Measurements from ENCODE around the gene RNF225. TPM values are rescaled to one million over a fixed set of nuclear protein-coding genes. Genes with fewer than 3 reads are reported as not detected.

RNF225 gene
- total and polyA plus RNA-seq, 2 donors (not counting 1 experiment from before 2014, with no cell fraction given), result 0.49 TPM; not detected in 1

DNA sequence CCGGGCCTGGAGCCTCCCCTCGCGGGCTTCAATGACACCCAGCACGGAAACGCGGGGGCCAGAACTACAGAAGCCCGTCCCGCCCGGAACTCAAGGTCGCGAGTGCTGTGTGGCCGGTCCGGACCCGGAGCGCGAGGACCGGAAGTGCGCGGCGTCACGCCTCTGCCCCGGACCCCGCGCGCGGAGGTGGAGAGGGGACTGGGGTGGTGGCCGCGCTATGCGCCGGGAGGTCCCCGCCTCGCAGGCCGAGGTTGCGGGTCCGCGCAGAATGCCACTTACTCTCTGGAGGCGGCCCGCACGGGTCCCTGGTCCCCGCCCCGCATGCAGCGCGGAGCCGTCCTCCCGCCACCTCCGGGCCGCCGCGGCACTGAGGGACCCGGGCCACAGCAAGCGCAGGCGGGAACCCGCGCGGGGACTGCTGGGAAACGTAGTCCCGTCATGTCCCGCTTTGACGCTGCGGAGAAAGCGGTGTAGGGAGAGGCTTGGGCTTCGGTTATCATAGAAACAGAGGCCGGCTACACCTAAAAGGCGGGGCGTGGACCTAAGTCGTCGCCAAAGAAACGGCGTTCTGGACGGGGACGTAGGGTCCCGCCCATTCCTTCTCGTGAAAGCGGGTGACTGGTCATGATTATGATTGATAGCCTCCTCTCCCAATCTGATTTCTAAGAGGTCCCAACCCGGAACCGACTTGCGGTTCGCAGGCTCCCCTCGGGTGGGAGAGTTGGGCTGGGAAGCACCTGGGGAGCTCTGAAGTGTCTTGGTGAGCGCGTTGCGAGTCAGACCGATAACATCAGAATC is 14.6 kb upstream of the RNF225 start, which contains the start of gene ZNF837:
TSS of gene ZNF837 (minus strand) at position 369 of the 798 bp plus-strand sequence. CDS start 11,698 bp downstream, outside the sequence.
- H3K4me3 ChIP-seq (ENCODE audit: control extremely low read depth in 1 of 5, extremely low read depth in 1 of 5, insufficient read depth in 1 of 5, low read depth in 2 of 5, low read length in 4 of 5), result peak within 1 kb of the TSS; percentile 22 to 78 (median 71)
- no peaks in the 10 kb centered on the region for H3K27me3 Mint-ChIP-seq
- peaks cover 27 to 35% of the 10 kb centered on the region in 2 donors for H3K4me1 ChIP-seq (ENCODE audit: control insufficient read depth in 2 of 2, insufficient read depth in 2 of 2, low read length in 2 of 2)
- intact Hi-C loops (cut with micrococcal nuclease), result loop anchor here (1.0 to 2.0 kb wide), 12 partner anchors 19 to 138 kb away; partner anchors contain the start of genes ERVK3-1, ZBTB45, ZNF132 and ZNF324B
- peak within 1 kb of the TSS; percentile 89 to 97 for H3K27ac ChIP-seq (ENCODE audit: low read length in 2 of 2)
- H3K9ac ChIP-seq (ENCODE audit: low read length), result peak within 1 kb of the TSS; percentile 76
- H3K9me3 ChIP-seq (ENCODE audit: control extremely low read depth in 1 of 3, control insufficient read depth in 2 of 3, insufficient read depth in 1 of 3, low read length in 2 of 3), result no peaks in the 10 kb centered on the region
- peaks cover 0 to 2% of the 10 kb centered on the region in 2 experiments for H3K36me3 ChIP-seq (replicated peaks in 1 of 2; ENCODE audit: control extremely low read depth in 1 of 2, control insufficient read depth in 1 of 2, extremely low read depth in 1 of 2, insufficient read depth in 2 of 2, low read length in 1 of 2)
- DNase-seq (peak; percentile 100), ATAC-seq (ENCODE audit: low read depth) (peak; percentile 86)
- ChIA-PET POLR2A (interaction anchor here (0.7 to 4.0 kb wide), 11 partner anchors 18 to 198 kb away, joined by 3 to 35 read pairs (median 5); partner anchors contain the start of genes CHMP2A, ERVK3-1, ZBTB45 and ZNF132), CTCF (interaction anchor here (1.2 kb wide), 2 partner anchors 34 to 54 kb away, joined by 3 read pairs; partner anchors contain the start of gene ZSCAN22)
- TF ChIP-seq CTCF (IDR thresholded peaks at IDR 0.05) (no peak), EZH2 (IDR thresholded peaks at IDR 0.05; ENCODE audit: borderline replicate concordance, insufficient read depth, low read depth, low read length, poor library complexity, severe bottlenecking) (no peak)
- H4K20me1 ChIP-seq (ENCODE audit: control insufficient read depth, insufficient read depth, low read length, poor library complexity, severe bottlenecking), result no peaks in the 10 kb centered on the region
- H3K4me2 ChIP-seq (replicated peaks; ENCODE audit: low read depth, low read length, poor library complexity, severe bottlenecking), result peak within 1 kb of the TSS; percentile 83
- under 1% methylated on average over 80 of the region's 83 CpGs for WGBS (ENCODE audit: insufficient coverage)
- peak within 1 kb of the TSS; percentile 92 for H3K4me3 Mint-ChIP-seq
- peaks cover 31% of the 10 kb centered on the region for H3K4me1 Mint-ChIP-seq
- H3K27me3 ChIP-seq (replicated peaks in 1 of 4; ENCODE audit: control extremely low read depth in 1 of 4, control insufficient read depth in 3 of 4, insufficient read depth in 4 of 4, low read length in 3 of 4), result no peaks in the 10 kb centered on the region
- no peaks in the 10 kb centered on the region for H3K9me3 Mint-ChIP-seq (ENCODE audit: insufficient read depth)
- peak within 1 kb of the TSS; percentile 95 for H3K27ac Mint-ChIP-seq
- peaks cover 34% of the 10 kb centered on the region for H3K79me2 ChIP-seq (ENCODE audit: control insufficient read depth, insufficient read depth, low read length)
- H2AFZ ChIP-seq (ENCODE audit: insufficient read depth, low read depth, low read length, poor library complexity, severe bottlenecking), result peak within 1 kb of the TSS; percentile 90

Measured in B cell (primary cell).